SK-N-DZ (cell line): ENCODE measurements around the gene SCNN1A.
A peak's percentile ranks its signal among the peaks of the same experiment; 100 is the strongest.

ENCODE experiments used
- DNase-seq: peaks from one replicate; pipeline ENCODE4 v3.0.0-alpha.2; 2015; ENCODE audit warnings: low spot score

Gene SCNN1A

GRCh38 chr12:6318440-6318879 is 56.9 kb downstream of the SCNN1A start:
- DNase-seq: no peak

DNA sequence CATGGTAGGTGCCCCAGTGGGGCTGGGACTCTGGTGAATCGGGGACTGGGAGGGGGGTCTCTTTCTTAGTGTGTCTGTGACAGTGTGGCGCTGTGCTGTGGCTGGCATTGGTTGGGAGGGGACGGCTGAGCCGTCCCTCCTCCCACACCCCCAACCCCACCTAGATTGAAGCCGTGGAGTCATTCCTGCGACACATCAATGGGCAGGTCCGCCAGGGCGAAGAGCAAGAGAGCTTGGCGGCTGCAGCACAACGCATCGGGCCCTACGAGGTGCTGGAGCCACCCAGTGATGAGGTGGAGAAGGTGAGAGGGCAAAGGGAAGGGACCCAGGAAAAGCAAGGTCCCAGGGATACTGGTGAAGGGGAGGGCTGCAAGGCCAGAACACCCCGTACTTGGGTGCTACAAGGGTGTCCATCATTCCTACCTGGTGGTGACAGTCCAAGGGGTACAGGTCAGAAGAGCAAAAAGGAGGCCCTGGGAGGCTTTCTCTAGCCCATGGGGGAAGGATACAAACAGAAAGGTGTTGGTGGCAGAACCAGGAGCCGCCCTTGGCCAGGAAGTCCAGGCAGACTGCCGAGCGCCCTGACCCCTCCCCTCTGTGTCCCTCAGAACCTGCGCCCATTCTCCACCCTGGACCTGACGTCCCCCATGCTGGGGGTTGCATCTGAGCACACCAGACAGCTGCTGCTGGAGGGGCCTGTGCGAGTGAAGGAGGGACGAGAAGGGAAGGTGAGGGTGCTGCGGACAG is 57.5 kb downstream of the SCNN1A start:
- DNase-seq: no peak

- no peak for DNase-seq
Measured at GRCh38 chr12:6316921-6317692, 58.3 kb downstream of the SCNN1A start.

DNA sequence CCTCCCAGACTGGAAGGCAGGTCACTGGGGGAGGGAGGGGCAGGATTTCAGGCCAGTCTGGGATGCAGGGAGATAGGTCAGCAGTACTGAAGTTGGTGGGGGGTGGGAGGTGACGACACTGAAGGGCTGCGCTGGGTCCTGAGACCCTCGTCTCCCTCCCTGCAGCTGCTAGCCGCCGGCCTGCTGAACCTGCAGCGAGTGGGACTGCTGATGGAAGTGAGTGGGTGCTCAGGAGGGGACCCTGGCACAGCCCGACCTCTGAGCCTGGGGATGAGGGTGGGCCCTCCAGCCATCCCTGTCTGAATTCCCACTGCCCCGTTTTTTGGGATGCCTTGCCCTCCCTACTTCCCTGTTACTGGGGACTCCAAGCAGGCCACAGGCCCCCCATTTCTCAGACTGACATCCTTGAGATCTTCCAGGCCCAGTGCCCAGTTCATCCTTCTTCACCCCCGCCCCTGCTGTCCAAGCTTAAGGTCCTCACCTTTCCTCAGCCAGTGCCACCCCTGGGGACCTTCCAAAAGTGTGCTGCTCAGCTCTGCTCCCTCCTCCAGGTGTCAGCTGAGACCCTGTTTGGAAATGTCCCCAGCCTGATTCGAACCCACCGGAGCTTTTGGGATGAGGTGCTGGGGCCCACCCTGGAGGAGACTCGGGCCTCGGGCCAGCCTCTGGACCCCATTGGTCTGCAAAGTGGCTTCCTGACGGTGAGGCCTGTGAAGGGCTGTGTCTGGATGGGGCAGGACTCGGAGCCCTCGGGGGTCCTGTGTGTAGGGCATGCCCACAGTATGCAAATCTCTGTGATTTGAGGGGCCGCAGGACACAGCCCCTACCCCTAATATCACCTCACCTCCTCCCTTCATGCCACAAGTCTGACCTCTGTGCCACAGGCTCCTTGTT is 59.4 kb downstream of the SCNN1A start:
- DNase-seq: no peak

DNA sequence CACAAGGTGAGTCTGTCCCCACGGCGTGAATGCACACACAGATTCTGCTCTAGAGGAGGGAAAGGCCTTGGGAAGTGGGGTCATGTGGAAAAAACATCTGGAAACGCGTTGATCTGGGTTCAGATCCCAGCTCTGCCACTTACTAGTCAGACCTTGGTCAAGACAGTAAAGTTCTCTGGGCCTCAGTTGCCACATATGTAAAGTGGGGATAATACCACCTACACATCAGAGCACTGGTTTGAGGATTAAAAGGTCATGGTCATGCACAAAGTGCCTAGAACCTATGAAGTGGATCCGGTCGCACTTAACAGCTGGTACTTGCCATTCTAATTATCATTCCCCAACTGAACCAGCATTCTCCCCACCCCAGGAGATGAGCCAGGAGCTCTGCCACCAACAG is 60.2 kb downstream of the SCNN1A start:
- DNase-seq: no peak

- DNase-seq: no peak
Measured at GRCh38 chr12:6314776-6315175, 60.6 kb downstream of the SCNN1A start.

GRCh38 chr12:6313326-6313940 is 61.9 kb downstream of the SCNN1A start:
- DNase-seq: peak; percentile 14

GRCh38 chr12:6312529-6313325 is 62.6 kb downstream of the SCNN1A start:
- DNase-seq: peak; percentile 47

DNA sequence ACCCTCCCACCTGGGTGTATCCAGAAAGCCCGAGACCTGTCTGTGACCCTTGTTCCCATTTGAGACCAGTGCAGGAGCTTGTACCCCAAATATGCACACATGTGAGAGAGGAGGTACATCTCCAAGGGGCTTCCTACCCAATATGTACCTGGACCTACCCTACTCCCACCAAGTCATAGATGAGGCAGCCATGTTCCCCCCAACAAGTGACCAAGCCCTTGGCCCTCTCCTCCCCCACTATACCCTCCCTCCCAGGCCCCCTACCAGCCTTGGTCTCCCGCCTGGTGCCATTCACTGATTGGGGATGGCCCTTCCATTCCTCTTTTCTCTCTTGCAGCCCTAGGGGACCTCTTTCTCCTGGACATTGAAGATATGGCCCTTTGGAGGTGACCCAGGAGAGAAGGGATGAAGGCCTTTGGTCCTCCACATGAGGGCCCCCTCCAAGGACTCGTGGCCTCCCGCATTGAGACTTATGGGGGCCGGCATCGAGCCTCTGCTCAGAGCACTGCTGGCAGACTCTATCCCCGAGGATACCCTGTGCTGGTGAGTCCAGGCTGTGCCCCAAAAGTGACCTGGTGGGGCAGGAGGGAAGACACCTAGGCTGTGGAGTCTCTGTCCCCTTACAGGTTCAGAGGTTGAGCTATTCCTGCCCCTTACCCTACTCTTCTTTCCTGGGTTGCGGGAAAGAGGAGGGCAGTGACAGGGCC is 63.4 kb downstream of the SCNN1A start:
- DNase-seq: no peak

GRCh38 chr12:6310771-6311610 is 64.4 kb downstream of the SCNN1A start:
- DNase-seq: no peak

DNA sequence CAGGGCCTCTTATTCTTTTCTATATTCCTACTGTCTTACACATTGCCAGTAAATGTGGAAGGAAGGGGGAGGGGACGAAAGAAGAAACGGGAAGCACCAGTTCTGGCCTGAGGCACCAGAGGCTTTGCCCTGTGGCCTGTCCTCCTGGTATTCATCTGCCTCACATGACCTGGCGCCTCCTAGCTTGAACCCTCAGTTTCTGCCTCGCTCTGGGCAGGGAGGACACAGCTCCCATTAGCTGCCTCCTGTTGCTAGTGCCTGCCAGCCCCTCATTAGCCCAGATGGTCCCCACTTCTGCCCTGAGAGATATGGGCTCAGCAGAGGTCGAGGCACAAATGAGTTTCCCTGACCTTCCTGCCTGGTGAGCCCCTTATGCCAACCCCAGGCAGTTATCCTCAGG is 67.8 kb downstream of the SCNN1A start:
- DNase-seq: no peak

- no peak for DNase-seq
Measured at GRCh38 chr12:6306599-6307220, 68.7 kb downstream of the SCNN1A start.

DNA sequence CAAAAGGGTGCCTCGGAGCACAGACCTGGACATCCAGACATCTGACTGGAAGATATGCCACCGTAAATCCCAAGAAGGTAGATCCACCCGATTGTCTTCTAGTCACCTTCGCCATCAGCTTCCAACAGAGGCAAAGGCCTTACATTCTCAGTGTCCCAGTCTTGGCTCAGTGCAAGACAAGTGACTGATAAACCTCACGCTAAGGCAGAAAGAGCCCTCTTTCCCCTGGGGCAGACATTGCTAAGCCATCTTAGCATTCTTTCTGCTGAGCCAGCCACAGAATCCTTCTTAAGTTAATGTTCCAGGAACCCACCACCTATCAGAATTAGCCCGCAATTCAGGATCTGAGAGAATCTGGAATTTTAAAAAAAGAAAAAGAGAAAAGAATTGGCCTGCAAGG is 69.2 kb downstream of the SCNN1A start:
- DNase-seq: no peak

DNA sequence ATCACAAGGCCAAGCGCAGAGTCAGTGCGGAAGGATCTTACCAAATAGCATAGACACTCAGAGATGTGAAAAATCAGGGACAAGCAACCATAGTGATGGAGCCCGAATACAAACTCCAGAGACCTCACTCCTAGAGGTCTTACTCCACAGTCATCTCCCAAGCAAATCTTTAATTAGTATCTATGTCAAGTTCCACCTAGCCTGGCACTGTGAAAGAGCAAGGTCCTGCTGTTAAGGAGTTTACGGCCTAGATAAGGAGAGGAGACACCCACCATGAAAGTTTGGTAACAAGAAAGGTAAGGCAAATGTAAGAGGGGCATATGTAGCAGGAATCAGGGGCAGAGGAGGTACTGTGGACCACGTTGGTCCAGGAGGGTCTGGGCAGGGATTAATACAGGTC is 72.3 kb downstream of the SCNN1A start:
- no peak for DNase-seq

DNA sequence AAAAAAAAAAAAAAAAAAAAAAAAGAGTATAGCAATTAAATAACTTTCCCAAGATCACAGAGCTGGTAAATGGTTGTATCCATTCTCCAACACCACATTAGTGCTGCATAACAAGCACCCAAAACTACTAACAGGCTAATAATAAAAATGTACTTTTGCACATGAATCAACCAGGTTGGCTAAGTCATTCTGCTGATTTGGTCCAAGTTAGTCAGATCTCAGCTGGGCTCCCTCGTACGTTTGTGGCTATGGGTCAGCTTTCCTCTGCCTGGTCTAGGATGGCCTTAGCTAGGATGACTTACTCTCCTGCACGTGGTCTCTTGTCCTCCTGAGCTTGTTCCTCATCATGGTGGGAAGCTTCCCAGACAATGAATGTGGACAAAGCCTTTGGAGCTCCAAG is 72.7 kb downstream of the SCNN1A start:
- DNase-seq: no peak

- DNase-seq: no peak
Measured at GRCh38 chr12:6301721-6302120, 73.6 kb downstream of the SCNN1A start.

DNA sequence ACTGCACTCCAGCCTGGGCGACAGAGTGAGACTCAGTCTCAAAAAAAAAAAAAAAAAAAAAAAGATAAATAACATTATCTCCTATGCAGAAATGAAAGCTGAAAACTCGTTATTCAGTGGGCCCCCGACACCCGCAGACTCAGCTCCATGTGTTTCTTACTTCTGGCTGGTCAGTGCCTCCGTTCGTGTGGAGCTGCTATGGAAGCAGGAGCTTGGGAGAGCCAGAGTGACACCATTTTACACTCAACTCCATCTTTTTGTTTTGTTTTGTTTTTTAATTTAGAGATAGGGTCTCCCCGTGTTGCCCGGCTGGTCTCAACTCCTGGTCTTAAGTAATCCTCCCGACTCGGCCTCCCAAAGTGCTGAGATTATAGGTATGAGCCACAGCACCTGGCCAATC is 78.2 kb downstream of the SCNN1A start:
- no peak for DNase-seq
